Forelimb muscle (tissue), 1 donor: Measurements from ENCODE around the gene LGALS7B. TPM values are rescaled to one million over a fixed set of nuclear protein-coding genes. Genes with fewer than 3 reads are reported as not detected.
"Not testable (repeated sequence)": the region's sequence is repeated elsewhere in the genome, so short reads cannot be mapped to it uniquely, and the experiment has no call there.

ENCODE experiments used
- DNase-seq: peaks from one replicate; pipeline ENCODE4 v3.0.0-alpha.2; 2013; ENCODE audit warnings: low read depth
- polyA plus RNA-seq: library from polyadenylated mRNA; unstranded; fragments of 120-200 nt; gene quantifications from one replicate; pipeline ENCODE4 v1.2.1, GENCODE V29; 2013; ENCODE audit not compliant: insufficient read length

Gene LGALS7B
- polyA plus RNA-seq, 1 donor = not detected

- not testable (repeated sequence) for DNase-seq
Measured at GRCh38 chr19:38821230-38821825, 32.3 kb downstream of the LGALS7B start.

GRCh38 chr19:38825936-38826335 is 36.9 kb downstream of the LGALS7B start:
- DNase-seq = not testable (repeated sequence)

GRCh38 chr19:38826856-38827551 is 38.0 kb downstream of the LGALS7B start:
- no peak for DNase-seq

- not testable (repeated sequence) for DNase-seq
Measured at GRCh38 chr19:38829203-38829602, 40.2 kb downstream of the LGALS7B start.

GRCh38 chr19:38830039-38830733 is 41.2 kb downstream of the LGALS7B start:
- DNase-seq = no peak

- DNase-seq = no peak
Measured at GRCh38 chr19:38831142-38831605, 42.2 kb downstream of the LGALS7B start.

GRCh38 chr19:38833092-38833425 is 44.1 kb downstream of the LGALS7B start:
- no peak for DNase-seq

GRCh38 chr19:38834104-38834490 is 45.1 kb downstream of the LGALS7B start:
- DNase-seq = no peak

- no peak for DNase-seq
Measured at GRCh38 chr19:38834590-38834989, 45.6 kb downstream of the LGALS7B start.

GRCh38 chr19:38836159-38836982 is 47.4 kb downstream of the LGALS7B start:
- no peak for DNase-seq

- no peak for DNase-seq
Measured at GRCh38 chr19:38836983-38837626, 48.1 kb downstream of the LGALS7B start.

GRCh38 chr19:38837656-38838121 is 48.7 kb downstream of the LGALS7B start:
- no peak for DNase-seq

GRCh38 chr19:38838208-38838985 is 49.4 kb downstream of the LGALS7B start:
- DNase-seq = no peak

GRCh38 chr19:38838986-38839761 is 50.2 kb downstream of the LGALS7B start:
- no peak for DNase-seq

- no peak for DNase-seq
Measured at GRCh38 chr19:38839816-38840582, 51.0 kb downstream of the LGALS7B start.

- no peak for DNase-seq
Measured at GRCh38 chr19:38840583-38840968, 51.6 kb downstream of the LGALS7B start.
